ENCODE results near the gene VDAC2.

DNA sequence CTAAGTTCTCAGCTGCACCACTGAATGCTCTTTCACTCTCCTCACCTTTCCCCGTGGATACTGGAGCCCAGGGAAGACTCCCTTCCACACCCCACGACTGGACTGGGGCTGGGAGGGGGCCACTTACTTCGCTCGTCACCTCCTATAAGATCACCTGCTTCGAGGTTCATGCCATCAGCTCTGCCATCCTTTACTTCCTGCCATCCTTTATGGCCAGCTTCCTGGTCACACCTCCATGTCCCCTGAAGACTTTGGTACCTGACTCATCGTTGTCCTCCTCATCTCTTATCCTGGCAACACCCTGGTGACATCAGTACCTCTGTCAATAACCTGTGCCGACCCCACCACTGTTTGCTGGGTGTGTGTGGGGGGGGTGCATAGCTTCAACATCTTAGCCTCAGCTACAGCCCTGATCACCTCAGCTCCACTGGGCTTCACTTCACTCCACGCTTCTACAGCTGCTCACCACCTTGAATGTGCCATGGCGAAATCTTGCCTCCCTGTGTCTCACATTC lies 8.7 kb upstream of the VDAC2 start:
- TF ChIP-seq POLR2AphosphoS5 (IDR thresholded peaks at IDR 0.05; ENCODE audit: borderline replicate concordance, low read depth, low read length), result no peak
- TF ChIP-seq EZH2 (IDR thresholded peaks at IDR 0.05), result no peak
